Pons (tissue), 1 donor: ENCODE measurements around the gene CBR1.

Experiments
- DNase-seq: peaks from one replicate; pipeline ENCODE4 v3.0.0-alpha.2; 2016; ENCODE audit warnings: low spot score

The CBR1 gene

DNA sequence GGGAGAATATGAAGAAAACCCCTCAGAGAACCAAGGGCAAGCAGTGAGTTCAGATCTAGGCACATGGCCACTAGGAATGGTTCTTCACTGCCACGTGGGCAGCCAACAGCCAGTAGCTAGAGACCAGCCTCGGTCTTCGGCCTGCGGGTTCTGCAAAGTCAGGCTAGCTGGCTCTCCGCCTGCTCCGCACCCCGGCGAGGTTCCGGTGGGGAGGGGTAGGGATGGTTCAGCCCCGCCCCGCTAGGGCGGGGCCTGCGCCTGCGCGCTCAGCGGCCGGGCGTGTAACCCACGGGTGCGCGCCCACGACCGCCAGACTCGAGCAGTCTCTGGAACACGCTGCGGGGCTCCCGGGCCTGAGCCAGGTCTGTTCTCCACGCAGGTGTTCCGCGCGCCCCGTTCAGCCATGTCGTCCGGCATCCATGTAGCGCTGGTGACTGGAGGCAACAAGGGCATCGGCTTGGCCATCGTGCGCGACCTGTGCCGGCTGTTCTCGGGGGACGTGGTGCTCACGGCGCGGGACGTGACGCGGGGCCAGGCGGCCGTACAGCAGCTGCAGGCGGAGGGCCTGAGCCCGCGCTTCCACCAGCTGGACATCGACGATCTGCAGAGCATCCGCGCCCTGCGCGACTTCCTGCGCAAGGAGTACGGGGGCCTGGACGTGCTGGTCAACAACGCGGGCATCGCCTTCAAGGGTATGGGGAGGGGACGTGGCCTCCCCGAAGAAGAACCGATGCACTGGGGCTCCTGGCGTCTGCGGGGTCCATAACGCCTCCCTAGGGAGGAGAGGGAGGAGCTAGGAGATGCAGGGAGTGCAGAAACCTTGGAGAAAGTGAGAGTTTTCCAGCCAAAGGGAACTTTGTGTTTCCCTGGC is at the start of gene CBR1:
CBR1 (plus strand) TSS at position 312 of the 871 bp plus-strand sequence; CDS start at position 404, 92 bp downstream.
- peak; percentile 95 for DNase-seq

DNA sequence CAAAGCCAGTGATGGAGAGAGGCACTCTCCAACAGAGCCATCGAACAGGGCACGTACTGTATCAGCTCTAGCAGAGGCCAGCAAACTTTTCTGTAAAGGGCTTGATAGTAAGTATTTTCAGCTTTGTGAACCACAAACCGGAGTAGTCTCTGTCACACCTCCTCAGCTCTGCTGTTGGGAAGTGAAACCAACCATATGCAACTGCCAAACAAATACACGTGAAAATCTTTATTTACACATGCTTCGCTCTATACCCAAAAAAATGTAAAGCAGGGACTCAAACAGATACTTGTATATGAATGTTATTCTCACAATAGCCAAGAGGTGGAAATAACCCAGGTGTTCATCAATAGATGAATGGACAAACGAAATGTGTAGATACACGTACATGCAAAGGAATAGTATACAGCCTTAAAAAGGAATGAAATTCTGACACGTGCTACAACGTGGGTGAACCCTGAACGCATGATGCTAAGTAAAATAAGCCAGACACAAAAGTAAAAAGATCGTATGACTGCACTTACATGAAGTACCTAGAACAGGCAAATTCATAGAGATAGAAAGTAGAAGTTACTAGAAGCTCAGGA is 48.5 kb upstream of the CBR1 start:
- no peak for DNase-seq

DNA sequence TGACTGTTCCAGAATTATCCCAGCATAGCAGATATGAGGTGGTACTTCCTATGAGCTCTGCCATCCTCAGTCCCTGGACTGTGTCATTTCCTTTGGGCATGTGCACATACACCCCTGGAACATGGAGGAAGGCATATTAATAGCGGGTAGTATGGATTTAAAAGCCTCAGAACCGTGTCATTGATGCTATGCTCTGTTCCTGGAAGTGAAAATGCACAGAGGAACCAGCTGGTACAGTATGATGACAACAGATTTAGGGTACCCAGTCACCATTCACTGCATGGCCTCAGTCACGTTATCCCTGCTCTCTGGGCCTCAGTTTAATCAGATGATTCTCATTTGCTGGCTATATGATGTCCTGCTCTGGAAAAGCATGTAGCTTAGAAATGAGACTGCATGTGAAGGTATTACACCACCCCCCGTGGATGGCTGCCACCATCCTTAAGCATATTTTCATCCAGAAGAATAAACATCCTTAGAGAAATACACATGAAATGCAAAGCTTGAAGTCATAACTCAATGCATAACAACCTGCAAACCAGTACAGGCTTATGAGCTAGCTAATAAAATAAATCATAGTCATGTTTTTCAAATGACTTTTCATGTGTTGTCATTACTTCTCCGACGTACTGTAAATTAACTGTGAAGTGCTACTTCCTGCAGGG is 47.3 kb upstream of the CBR1 start:
- no peak for DNase-seq

DNA sequence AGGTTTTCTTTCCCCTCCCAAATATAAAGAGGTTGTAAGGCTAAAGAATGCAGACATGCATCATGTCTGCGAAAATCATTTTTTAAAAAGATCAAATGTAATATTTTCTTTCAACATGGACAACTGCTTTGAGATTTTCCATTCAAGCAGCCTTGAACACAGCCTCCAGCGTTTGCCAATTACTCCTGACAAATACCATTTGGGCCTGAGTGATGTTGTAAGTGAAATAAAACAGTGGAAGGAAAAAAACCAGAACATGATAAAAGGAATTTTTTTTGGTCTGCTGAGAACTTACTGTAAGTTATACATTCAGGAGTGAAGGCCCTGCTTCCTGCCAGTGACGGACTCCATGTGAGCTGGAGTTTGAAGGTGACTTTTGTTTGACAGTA is 46.7 kb upstream of the CBR1 start:
- DNase-seq: no peak

DNA sequence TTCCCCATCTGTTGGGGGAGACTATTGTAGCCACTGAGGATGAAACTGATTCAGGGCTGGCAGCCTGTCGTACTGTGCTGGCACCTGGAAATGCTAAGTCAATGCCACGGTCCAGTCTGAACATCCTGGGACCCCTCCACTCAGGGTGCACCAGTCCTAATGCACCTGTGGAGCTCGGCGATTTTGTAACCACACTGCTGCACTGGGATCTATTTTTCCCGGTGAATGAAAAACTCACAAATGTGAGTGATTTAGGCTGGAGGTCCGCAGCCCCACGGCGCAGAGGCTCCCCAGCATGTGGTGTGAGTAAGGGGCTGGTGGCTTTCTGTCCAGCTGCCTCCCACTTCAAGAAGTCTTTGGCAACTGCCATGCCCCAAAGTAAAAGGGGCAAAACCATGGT is 45.0 kb upstream of the CBR1 start:
- no peak for DNase-seq

DNA sequence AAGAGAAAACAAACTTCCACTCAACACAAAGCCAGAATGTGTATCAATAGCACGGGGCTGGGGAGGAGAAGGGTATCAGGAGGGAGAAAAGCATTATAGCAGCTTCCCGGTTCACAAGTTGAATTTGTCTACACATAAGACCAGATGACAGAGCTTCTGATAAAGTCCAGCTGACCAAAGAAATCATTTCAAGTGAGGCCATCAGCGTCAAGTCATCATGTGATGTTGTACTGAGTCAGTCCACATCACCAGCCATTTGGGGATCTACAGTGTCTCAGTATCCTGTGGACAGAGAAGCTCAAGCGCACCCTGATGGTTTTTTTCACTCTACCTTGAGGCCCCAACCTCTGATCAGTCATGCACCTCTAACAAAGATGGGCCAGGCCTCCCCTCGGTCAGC is 42.5 kb upstream of the CBR1 start:
- DNase-seq: no peak

DNA sequence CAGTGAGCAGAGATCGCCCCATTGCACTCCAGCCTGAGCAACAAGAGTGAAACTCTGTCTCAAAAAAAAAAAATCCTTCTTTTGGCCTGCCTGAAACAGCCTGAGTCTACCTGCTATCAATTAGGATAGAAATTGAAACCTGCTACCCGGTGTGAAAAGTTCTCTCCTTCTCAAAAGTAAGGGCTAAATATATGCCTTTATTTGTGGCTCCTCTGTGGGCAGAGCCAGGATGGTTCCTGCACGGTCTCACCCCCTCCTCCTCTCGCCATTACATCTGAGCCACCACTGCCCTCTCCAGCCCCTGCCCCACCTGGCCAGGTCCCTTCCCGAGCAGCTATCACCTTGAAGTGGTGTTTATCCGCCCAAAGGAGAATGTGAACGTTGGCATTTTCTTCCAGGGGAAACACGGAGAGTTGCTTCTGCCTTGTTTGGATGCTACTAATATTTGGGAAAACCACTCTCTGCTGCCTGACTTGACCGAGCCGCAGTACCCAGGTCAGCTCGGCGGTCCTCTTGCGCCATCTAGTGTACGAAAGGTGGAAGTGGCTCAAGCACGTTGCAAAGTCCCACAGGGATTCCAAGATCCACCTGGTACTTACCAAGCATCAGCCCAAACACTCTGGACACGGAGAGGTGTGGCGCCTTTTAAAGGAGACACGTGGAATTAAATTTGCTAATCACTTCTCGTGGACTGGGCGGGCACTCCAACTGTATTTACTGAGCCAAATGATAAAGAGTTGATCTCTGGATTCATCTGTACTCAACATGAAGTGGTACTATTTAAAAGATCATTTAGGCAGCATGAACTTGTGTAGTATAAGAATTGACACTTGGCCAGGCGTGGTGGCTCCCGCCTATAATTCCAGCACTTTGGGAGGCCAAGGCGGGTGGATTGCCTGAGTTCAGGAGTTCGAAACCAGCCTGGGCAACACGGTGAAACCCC is 41.4 kb upstream of the CBR1 start:
- peak; percentile 63 for DNase-seq

DNA sequence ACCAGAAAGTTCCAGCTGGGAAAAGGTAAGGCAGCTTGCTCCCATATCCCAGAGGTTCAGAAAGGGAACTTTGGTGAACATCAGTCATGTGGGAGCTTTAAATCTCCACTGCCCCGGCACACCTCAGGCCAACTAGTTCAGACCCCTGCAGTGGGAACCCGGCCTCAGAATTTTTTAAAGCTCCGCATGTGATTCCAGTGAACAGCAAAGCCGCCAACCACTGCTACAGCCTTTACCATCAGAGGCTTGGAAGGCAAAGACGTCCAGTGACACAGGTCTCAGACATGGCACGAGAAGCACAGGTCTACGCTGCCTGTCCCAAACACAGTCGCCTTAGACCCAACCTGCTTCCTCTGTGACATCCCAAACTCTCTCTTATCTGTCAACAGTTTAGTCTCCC is 40.5 kb upstream of the CBR1 start:
- no peak for DNase-seq

DNA sequence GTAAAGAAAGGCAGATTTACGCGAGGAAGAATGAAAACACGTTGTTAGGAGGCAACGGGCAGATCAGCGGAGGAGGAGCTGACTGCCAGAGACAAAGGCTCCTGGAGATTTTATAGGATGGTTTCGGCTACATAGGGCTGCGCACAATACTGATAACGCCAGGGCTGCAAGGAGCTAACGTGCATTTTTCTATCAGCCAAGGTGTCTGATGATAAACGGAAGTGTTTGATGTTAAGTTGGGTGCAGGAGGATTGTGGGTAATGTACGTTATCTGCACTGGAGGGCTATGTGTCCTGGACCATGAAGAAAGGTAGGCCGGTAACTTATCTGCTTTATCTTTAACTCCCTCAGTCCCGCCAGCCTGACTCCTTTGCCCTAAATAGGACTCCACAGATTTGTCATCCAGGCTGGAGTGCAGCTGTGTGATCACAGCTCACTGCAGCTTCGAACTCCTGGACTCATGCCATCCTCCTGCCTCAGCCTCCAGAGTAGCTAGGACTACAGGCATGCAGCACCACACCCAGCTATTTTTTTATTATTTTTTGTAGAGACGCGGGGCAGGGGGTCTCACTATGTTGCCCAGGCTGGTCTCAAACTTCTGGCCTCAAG is 39.1 kb upstream of the CBR1 start:
- DNase-seq: no peak

DNA sequence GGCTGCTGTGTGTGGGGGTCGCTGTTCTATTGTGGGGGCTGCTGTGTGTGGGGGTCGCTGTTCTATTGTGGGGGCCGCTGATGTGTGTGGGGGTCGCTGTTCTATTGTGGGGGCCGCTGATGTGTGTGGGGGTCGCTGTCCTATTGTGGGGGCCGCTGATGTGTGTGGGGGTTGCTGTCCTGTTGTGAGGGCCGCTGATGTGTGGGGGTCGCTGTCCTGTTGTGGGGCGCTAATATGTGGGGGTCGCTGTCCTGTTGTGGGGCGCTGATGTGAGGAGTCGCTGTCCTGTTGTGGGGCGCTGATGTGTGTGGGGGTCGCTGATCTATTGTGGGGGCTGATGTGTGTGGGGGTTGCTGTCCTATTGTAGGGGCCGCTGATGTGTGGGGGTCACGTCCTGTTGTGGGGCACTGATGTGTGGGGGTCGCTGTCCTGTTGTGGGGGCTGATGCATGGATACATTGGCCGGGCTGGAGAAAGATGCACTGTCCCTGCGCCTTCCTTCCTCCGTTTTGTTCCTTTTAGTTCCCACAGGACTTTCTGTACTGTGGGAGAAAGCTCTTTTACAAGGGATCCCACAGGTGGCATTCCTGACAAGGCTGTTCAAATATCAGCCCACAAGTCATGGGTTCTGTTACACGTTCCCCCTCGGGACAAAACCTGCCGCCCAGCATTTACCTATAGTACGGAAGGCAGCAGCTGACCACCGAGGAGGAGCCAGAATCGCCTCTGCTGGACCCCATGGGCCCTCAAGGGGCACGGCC is 37.0 kb upstream of the CBR1 start:
- no peak for DNase-seq

DNA sequence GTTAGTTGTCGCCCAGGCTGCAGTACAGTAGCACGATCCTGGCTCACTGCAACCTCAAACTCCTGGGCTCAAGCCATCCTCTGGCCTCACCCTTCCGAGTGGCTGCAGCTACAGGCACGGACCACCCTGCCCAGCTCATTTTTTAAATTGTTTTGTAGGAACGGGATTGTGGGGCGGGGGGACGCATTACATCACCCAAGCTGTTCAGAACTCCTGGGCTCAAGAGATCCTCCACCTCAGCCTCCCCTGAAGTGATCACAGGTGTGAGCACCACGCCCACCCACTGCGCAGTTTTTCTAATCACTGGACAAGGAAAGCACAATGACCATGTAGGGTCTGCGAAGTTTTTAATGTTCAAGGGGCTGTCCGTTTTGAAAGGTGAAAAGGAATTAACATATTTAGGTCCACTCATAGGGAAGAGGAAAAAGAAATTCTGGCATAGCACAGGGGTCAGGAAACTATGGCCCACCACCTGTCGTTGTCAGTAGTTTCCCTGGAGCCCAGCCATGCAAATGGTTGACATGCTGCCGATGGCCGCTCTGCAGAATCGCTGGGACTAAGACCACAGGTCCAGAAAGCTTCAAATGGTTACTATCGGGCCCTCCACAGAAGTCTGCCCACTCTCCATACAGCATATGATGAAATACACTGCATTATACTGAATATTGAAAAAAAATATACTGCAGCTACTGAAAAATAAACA is 35.5 kb upstream of the CBR1 start:
- no peak for DNase-seq

DNA sequence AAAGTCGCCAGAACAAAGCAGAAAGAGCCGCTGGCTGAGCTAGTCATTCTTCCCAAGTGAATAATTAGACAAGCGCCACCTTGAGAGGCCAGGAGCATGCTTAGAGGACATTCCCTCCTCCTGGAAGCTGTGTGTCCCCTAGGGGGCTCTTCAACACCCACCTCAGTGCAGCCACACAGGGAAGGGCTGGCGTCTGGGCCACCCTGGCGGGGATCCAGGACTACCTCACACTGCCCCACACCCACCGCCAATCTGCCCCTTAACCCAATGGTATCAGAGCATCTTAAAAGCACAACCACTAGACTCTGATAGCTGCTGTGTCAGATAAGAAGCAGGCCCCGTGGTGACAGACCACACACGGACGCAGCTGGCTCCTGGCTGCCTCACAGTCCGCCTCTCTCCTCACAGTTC is 34.4 kb upstream of the CBR1 start:
- no peak for DNase-seq

DNA sequence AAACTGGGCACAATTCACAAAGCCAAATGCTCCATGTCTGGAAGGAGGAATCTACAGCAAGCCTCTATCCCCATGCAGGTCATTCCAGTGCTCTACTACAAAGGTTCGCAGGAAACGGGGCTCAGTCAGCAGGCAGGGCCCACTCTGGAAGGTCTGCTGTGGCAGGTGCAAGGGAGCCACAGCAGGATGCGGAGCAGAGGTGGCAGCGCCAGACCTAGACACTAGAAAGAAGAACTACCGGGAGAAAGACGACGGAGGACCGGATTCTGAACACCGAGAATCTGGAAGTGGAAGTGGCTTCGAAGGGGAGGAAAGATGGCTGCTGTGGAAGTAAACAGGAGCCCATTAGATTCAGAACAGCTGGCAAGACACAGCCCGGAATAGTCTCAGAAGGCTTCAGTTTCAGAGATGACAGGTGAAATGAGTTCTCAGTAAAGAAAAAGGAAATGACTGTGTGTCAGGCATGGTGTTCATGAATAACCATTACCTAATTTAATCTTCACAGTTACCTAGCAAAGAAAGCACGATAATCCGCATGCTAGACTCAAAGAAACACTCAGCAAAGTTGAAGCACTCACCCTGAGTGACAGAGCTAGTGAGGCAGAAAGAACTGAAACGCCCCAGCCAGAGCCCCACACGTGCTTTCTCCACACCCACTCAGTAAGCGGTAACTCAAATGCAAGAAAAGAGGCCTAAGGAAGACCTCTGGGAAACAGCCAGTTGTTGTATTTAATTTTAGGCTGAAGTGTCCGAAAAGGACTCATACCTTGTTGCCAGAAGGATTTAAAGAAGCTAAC is 30.9 kb upstream of the CBR1 start:
- no peak for DNase-seq

DNA sequence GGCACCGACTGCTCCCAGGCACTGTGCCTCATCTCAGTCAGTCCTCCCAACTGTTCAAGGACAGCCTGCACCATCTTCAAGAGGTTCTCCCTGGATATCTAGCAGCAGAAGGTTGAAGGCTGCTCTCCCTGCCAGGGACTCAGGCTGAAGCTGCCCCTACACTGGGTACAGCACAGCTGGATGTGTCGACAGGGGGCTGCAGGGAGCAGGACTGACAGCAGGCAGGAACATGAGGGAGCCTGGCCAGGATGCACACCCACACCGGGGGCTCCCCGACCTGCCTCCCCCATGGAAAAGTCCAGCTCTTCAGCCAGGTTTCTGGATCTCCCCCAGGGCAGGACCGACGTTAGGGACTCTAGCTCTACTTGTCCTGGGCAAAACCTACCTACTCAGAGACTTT is 30.0 kb upstream of the CBR1 start:
- no peak for DNase-seq

DNA sequence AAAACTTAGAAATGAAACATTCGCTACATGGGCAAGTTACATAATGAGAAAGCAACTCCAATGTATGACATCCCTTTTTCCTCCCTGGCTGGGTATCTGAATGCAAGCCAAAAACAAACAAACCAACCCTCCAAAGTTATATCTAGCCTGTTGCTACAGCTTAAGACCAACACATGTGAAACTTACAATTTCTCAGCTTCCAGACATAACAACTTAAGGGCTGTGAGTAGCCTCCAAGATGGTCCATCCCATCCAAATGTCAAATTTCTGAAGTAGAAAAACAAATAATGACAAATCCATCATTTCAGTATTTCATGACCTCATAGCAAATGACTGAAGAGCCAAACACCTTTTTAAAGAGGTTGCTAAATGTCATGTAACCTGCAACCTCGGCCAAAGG is 29.4 kb upstream of the CBR1 start:
- DNase-seq: no peak

DNA sequence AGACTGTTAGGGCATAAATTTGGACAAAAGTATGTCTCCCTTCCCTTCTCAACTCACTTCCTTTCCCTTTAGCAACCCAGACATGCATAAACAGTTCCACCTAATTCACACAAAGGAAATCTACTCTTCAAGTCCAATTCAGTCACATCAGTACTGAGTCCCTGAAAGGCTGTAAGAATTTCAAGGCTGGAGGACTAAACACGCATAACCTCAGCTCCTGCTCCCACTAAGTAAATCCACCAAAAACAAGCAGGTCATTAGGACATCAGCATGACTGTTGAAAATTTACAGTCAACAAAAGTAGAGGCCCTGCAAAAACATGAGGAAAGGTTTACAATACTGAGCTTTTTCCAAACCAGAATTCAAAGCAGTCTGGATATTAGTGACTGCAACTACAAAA is 27.9 kb upstream of the CBR1 start:
- DNase-seq: no peak

DNA sequence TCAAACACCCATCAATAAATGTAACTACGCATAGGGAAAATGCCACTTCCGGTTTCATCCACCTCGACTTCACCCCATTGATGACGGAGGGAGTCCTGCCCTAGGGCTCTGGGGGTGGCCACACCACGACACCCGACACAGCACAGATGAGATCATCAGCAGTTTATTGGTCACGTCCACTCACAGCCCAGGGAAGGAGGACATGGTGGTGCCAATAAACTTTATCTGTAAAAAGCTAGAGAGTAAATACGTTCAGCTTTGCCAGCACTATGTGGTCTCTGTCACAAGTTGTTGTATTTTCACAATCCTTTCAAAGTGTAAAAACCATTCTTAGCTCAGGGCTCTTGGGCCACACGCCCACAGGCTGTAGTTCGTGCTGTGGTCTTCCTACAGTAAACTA is 25.8 kb upstream of the CBR1 start:
- DNase-seq: no peak

DNA sequence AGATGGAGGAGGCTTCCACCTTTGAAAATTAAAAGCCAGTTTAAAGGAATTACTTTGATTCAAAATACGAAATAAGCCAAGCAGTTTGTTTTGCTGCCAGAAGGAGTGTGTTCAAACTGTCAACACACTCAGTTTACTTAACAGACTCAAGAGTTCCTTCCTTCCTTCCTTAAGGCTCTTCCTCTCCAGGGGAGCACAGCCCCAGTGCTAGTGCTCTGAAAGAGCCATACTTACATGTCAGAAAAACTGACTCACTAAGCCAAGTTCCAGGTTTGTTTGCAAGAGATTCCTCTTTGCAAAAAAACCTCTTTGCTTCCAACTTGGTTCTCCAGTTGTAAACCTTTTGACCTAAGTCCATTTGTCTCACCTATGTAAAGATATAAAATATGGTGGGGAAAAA is 23.8 kb upstream of the CBR1 start:
- no peak for DNase-seq

DNA sequence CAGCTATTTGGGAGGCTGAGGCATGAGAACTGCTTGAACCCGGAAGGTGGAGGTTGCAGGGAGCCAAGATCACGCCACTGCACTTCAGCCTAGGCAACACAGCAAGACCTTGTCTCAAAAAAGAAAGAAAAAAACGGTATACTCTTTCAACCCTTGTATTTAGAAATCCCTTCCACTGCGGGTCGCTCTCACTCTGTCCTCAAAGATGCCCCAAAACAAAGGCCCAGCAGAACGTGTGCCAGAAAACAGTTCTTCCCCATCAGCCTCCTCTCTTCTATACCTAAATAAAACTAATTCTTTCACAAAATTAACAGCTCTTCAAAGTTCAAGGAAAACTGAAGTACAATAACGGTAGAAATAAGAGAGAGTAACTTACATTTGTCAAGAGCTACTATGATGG is 22.7 kb upstream of the CBR1 start:
- peak; percentile 61 for DNase-seq
